ENCODE data around the gene RPS6KC1.

The RPS6KC1 gene

GRCh38 chr1:213242883-213243282, 191.8 kb downstream of the RPS6KC1 start:
- DNase-seq: no peak

- DNase-seq: peak; percentile 66
Measured at GRCh38 chr1:213244664-213245091, 193.6 kb downstream of the RPS6KC1 start.

- no peak for DNase-seq
Measured at GRCh38 chr1:213245260-213245910, 194.3 kb downstream of the RPS6KC1 start.

- DNase-seq: no peak
Measured at GRCh38 chr1:213247038-213247437, 196.0 kb downstream of the RPS6KC1 start.

- no peak for DNase-seq
Measured at GRCh38 chr1:213249395-213249794, 198.4 kb downstream of the RPS6KC1 start.

- DNase-seq: no peak
Measured at GRCh38 chr1:213250041-213250440, 199.0 kb downstream of the RPS6KC1 start.

DNA sequence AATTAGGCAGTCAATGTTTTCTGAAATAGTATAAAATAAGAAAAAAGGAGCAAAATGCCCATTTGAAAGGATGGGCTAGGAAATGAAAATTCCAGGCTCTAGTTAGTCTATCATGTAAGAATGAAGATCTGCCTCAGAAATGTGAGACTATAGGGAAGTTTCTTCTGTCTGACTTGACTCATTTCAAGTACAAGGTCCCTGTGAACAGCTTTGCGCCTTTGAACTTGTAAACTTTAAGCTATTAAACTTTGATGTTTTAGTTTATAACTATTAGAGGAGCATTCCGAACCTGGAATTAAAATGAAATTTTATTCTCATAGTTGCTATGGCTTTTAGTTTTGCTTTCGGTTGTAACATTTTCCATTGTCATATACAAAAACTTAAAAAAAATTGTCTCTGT, 199.4 kb downstream of the RPS6KC1 start:
- no peak for DNase-seq

- DNase-seq: no peak
Measured at GRCh38 chr1:213251972-213252371, 200.9 kb downstream of the RPS6KC1 start.

GRCh38 chr1:213256438-213257087, 205.5 kb downstream of the RPS6KC1 start:
- peak; percentile 9 for DNase-seq

DNA sequence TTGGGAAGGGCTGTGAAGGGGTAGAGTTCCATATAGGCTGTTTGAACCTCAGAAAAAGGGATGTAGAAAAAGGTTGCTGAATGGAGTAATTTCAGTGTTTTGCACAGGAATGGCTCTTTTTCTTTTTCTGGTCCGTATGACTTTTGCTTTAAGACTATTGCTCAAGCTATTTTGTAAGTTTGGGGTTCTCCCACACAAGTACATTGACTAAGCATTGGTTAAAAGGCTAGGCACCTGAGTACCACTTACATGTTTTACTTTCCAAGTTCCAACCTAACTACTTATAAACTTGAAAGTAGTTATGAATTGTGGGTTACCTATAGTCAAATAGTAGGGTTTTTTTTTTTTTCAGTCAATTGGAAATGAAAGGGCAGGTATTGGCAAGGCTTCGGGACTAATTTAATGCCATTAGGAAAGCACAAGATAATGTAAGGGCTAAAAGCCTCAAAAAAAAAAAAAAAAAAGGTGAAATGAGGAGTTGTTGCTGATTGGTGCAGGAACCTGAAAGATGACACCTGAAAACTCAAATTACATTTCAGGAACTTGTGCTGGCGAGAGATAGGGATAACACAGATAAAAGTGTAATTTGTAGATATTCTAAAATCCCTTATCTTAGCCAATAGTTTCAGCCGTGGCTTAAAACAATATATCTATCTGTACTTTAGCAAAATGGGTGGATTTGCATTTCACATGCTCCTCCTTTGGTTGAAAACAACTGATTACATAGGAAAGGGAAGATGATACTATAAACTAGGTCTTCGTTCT, 209.5 kb downstream of the RPS6KC1 start:
- DNase-seq: peak; percentile 64

GRCh38 chr1:213264531-213264930, 213.5 kb downstream of the RPS6KC1 start:
- DNase-seq: no peak

DNA sequence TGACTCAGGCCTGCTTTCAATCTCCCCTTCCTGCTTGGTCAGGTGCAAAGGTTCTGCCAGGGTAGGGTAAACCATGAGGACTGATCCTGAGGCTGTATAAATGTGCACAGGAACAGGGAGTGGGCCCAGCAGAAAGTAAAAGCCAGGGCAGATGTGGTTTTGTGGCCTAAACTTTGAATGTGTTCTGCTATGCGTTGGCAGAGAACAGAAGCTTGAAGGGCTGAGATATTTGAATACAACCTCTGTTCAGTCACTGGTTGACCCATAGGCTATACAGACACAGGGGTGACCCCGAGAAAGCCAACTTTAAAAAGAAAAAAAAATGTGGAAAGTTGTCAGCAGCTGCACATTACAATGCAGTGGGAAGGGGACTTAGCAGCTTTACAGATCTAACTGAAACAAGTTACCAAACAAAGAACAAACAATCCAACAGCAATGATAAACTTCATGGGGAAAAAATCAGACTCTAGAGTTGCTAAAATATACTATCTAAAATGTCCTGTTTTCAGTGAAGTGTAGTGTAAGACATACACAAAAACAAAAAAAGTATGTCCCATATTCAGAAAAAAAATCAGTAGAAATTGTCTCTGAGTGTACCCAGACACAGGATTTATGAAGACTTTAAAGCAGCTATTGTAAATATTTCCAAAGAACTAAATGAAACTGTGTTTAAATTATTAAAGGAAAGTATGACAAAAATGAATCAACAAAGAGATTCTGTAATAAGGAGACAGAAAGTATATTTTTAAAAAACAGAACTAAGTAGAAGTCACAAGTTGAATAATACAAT, 216.1 kb downstream of the RPS6KC1 start:
- no peak for DNase-seq

DNA sequence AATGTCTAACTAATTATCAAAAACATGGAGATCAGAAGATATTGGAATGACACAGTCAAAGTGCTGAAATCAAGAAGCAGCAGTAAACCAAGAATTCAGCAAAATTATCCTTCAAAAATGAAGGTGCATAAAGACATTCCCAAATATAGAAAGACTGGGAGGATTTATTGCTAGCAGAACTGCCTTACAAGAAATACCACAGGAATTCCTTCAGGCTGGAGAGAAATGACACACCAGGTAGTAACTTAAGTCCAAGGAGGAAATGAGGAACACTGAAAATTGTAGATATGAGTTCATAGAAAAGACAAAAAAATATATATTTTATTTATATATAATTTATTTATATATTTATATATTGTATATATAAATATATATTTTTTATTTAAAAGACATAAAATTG, 217.2 kb downstream of the RPS6KC1 start:
- no peak for DNase-seq

- no peak for DNase-seq
Measured at GRCh38 chr1:213269829-213270228, 218.8 kb downstream of the RPS6KC1 start.

GRCh38 chr1:213273546-213273945, 222.5 kb downstream of the RPS6KC1 start:
- no peak for DNase-seq

GRCh38 chr1:213274140-213274539, 223.1 kb downstream of the RPS6KC1 start:
- peak; percentile 4 for DNase-seq

- no peak for DNase-seq
Measured at GRCh38 chr1:213275293-213275692, 224.3 kb downstream of the RPS6KC1 start.

GRCh38 chr1:213276236-213276635, 225.2 kb downstream of the RPS6KC1 start:
- DNase-seq: no peak

DNA sequence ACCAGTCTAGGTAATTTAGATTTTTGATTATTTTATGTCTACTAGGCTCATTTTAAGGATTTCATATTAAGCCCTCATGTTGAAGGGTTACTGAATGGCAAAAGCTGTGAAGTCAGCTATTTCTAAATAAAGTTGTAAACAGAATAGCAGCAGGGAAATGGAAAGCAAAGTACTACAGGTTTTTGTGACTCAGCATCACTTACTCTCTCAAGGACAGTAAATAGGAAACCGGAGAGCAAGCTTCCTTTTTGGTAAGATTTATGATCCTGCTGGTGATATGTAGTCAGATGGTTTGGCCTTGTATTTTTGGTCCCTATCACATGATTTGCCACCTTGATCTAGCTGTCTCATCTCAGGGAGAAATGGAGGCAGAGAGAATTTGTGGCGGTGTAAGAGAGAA, 226.0 kb downstream of the RPS6KC1 start:
- DNase-seq: no peak

- DNase-seq: no peak
Measured at GRCh38 chr1:213279410-213279809, 228.4 kb downstream of the RPS6KC1 start.

DNA sequence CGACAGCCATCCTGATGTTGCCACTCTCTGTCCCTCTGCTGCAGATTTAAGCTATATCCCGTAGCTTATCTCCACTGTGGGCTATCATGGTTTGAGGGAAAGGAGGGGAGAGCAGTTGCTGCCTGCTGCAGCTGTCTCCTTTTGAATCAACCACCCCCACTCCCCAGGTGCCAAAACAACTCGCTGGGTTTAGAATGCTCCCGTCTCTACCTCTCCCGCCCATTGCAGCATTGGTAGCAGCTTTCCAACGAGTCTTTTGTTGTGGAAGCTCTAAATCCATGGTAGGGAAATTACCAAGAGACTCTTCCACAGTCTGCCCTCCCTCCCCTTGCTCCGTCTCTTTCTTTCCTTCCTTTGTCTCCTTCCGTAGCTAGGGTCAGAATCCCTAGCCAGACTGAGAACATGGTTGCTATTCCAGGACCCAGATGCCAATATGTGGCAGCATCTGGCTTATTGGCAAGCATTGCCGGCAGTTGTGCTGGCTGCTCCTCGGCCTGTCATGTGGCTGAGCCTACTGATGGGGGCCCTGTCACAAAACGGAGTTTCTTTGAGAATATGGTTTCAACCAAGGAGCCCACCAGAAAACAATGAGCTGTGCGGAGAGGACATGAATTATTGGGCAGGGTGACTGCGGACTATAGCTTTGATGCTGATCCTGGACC, 230.7 kb downstream of the RPS6KC1 start:
- DNase-seq: peak; percentile 29

- DNase-seq: no peak
Measured at GRCh38 chr1:213284626-213285025, 233.6 kb downstream of the RPS6KC1 start.

DNA sequence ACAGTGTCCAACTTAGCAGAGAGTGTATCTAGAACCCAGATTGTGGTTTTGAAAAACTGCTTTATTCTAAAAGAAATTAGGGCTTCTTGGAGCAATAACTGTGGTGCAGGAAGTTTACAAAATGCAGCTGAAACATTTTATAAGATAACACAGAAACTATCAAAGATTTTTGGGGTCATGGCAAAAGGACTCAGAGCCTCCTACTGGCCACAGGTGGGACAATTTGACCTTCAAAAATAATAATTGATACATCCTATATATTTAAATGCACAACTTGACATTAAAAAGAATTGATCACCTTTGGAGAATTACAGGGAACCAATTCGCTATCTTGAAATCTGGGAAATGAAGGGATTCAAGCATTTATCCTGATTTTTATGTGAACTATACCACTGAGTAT, 235.2 kb downstream of the RPS6KC1 start:
- DNase-seq: no peak

Data from NCI-H2171 treated with DMSO at 0.1 percent for 48 hours (cell line).